NK-92 treated with Interleukin-12 subunit alpha and Interleukin-12 subunit beta, amount 100 ng/mL, for 24 hours (cell line): ENCODE data around the gene CREB5.

Experiments used
- DNase-seq: peaks from one replicate; lab custom pipeline; 2025; lab: John Stamatoyannopoulos, UW

CREB5 gene

DNA sequence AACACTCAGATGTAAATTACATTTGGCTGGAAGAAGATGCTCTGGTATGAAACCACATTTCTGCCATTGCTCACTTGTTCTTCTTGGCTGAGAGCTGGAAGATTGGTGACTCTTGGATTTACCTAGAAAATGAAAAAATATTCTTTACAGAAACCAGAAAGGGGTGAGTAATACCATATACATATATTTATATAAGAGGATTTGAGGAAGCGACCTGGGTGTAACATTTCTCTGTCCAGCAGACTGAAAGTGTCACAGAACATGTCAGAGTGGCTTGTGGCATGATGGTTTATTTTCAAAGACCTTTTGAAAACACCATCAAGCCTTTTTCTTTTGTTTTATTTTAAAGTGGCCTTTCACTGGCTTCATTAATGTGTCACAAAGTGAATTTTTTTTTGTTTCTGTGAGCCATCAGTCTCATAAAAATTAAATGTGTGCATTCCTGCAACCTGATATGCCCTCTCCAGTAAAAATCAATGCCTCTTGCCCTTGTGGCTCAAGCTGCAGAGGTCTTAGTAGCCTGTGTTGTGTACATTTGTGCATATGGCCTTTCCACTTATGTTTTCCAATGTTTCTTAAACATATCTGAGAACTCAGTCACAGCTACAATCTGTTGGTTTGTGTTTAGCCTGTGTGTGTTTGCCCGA lies 23.5 kb downstream of the CREB5 start:
- no peak for DNase-seq

DNA sequence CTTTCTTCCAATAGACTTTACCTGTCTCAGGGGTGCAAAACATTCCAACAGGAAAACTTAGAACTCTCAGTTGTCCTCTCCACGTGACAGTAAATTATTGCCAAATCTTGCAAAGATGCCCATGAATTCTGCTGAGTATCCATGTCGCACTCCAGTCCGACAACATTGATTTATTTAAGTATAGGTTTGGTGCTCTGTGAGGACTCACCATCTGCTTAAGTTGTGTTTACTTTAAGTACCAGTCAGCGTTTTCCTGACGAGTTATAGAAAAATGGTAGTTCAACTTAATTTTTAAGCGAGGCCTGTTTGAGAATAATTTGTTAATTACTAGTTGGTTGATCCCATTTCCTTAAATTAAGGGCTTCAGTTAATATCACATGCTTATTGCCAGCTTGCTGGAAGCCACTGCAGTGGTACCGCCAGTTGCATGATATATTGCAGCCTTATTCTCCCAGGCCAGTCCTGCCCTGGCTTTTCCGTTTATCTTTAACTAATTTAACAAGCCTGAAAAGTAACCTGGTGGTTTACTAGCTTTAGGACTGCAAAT lies 27.8 kb downstream of the CREB5 start:
- DNase-seq: no peak

DNA sequence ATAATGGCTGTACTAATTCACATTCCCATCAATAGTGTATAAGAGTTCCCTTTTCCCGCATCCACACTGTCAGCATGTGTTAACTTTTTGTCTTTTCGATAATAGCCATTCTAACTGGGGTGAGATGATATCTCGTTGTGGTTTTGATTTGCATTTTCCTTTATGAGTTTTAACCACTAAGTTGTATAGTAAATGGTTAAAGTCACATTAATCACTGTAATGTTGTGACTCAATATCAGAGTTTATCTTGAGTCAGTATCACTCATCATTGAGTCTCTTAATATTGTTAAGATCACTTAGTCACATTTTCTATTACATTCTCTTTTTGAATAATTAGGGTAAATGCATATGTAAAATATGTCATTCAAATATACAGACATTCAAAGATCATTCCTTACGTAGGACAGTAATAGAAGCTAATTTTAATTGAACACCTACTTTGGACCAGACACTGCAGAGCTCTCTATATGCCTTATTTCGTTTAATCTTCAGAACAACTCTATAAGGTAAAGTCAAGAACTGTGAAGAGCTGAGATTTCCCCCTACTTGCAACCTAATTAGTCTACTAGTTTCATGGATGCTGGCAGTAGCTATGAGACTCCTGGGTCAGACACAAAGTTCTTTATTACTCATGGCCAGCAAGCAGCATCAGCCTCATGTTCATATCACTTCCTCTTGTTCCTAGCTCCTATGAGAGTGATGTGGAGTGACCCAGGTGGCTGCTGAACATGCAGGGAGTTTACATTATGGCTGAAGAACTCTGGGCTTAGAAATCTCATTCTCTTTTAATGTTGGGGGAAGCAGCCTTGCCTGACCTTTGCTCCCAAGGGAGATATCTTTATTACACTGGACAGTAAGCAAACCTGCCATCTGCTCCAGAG lies 30.5 kb downstream of the CREB5 start:
- DNase-seq: no peak

DNA sequence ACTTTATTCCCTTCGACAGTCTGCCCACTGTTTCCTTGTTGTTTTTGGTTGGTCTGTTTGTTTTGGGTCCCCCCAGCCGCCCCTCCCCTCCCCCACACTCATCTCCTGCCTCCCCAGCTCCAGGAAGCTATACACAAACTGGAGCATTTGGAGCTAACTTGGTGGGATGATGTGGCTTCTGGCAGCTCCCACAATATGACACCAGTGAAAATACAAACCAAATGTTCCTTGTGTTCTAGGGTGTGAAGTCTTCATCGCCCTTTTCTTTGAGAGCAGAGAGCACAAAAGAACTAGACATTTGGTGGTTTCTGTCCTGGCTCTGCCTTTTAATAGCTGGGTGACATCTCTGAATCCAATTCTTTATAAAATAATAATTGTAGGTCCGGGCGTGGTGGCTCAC lies 33.8 kb downstream of the CREB5 start:
- no peak for DNase-seq

DNA sequence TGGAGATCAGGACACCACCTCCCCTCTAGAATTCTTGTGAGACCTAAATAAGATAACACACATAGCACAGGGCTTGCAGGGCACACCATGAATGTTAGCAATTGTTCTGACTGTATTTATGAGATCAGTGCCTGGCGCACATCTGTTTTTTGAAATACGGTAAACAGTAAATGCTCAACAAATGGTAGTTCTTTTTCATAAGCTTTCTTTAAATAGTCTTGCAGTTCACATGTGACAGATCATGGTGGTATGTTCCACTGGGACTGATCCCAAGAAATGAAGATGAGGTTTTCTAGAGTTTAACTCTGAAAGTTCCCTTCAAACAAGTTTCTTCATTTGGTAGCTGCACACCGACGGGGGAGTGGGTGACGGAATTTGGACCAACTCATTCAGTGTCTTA lies 34.8 kb downstream of the CREB5 start:
- DNase-seq: no peak

DNA sequence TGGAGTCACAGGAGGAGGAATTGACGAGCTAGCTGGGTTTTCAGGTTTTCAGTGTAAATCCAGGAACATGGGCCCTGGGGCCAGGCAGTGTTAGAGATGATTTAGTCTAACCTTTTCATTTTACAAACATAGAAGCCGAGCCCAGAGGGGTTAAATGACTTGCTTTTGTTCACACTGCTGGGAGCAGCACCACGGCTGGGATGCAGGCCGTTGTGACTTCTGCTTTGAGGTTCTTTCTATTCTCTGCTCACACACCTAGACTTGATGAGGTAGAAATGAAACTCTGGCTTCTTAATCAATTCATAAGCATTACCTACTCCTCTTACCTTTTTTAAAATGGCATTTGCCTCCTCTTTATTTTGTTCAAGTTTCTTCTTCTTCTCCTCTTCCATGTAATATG lies 36.4 kb downstream of the CREB5 start:
- DNase-seq: no peak

DNA sequence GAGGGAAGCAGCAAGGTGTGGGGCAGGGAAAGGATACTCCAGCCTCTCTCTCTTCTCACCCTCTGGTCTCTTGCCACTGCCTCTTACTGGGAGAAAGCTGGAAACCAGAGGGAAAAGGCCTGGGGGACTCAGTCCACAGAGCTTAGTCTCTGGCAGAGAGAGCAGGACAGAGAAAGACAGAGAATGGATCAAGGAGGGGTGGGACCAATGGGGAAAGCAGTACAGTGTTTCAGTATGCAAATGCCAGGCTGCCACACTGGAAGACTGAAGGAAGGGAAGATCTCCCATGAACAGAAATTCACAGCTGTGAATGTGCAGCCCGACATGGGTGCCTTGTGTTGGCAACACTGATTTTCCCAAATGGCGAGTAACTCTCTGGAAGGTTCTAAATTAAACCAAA lies 40.4 kb downstream of the CREB5 start:
- DNase-seq: no peak

DNA sequence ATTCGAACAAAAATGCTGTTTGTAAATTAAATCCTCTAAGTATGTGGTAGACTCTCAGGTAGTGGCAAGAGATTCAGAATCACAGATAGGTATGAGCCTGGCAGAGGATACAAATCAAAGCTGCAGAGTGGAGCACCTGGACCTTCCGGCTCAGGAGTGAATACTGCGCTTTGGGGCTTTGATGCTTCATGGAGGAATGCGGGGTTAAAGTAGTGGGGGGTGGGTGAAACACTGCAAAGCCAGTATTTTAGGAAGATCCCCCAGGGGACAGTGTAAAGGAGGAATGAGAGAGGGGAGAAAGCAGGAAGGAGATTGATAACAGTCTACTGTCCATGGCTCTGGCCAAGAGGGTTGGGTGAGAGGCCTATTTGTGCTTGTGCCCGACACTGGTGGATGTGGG lies 43.2 kb downstream of the CREB5 start:
- DNase-seq: no peak

DNA sequence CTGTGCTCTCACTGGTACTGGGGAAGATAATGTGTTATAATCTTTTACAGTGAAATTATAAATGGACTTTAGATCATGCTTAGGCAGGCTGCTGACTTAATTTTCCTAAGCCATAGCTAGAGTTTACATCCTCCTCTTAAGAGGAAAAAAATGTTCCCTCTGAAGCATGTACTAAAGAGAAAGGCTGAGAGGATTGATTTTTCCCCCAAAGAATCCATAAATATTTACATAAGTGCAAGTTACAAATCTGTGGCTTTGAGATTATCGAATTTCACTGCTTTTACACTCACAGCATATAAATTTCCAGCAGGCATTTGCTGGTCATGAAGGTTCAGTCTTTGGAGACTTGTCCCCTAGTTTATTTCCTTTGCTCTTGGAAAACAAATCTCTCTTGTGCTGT lies 43.7 kb downstream of the CREB5 start:
- DNase-seq: no peak

DNA sequence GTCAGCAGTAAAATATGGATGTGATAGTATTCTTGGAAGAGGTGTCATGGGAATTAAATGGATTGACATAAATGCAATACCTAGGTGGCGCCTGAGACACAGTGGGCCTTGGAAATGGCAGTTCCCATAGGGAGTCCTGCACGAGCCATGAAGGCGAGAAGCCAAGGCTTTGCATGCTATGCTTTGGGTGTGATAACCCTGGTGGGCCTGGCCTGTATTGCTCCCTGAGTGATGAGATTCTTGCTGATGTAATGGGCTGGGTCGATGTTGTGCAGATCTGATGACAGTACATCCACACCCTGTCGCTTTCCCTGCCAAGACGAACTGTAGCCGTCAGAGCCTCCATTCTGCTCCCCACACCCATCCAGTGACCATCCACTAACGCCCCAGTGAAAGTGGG lies 46.4 kb downstream of the CREB5 start:
- no peak for DNase-seq

DNA sequence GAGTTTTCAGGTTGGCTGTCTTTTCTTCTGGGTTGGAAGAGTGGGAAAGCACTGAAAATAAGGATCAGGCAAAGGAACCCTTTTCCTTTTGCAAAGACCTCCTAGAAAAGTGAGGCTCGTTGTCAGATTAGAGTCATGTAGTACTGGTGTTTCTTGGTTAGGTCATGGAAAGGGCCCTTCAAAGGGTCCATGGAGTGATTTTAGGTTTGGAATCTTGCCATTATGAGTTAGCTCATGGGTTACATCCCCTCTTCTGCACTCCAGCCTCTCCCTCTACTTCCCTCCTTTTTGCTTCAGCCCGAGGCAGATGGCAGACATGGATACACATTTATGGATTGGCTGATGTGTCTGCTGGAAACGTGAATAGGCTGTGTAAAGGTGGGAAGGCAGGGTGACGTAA lies 47.0 kb downstream of the CREB5 start:
- DNase-seq: no peak

DNA sequence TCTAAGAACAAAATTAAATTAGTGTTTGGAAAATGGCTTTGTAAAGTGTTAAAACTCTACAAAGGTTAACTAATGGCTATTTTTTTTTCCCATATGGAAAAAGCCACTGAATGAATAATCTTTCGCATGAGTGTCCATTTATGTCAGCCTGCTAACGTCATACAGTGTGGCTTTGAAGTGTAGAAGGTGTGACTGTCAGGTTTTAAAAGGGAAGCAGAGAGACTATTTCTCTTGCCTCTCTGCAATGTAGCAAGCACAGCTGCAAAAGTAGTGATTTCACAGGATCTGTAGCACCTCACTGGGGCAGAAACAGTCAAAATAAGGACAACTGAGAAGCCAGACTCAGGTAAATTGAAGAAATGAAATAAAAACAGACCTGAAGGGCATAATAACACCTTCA lies 53.4 kb downstream of the CREB5 start:
- DNase-seq: no peak

DNA sequence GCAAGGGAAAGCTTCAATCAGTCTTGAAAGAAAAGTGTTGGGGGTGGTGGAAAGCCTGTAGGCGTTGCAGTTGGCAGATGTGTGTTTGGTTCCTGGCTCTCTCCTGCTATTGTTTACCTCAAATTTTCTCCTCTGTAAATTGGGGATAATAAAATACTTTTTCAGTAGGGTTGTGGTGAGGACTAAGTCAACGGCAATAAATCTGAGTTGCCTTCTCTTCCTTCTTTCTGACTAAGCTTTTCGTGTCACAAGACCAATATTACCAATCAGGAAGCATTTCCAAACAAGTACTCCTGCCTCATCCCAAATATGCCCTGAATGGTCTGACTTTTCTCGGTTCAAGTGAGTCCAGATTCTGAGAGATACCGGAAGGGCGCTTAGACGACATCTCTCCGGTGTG lies 54.0 kb downstream of the CREB5 start:
- no peak for DNase-seq

DNA sequence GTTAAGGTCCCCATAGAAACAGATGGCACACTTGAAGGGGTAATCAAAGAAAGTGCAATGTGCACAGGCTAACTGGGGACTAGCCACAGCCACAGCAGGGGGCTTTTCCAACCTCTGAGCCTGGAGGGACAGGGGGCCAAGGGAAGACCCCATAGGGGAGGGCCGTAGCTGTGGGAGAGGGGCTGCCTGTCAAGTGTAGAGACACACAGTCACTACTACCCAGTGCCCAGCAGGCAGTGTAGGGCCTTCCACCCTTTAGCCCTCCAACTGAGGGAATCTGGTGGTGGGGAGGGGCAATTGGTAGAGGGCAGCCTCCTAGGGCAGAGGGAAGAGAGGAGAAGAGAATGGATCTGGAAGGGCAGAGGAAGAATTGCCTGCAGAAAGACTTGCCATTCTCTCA lies 54.6 kb downstream of the CREB5 start:
- DNase-seq: no peak

DNA sequence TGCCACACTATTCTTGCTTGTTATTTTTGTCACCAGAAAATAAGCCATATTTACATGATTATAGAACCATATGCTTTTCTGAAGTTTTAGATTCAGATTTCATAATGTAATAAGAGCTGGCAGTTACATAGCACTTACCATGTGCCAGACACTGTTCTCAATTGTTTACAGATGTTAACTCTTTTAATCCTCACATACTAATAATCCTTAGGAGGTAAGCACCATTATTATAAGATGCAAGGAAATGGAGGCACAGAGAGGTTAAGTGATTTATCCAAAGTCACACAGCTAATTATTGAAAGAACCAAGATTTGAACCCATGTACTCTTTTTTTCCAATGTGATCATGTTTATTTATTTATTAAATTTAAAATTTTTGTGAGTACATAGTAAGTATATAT lies 57.2 kb downstream of the CREB5 start:
- DNase-seq: no peak

DNA sequence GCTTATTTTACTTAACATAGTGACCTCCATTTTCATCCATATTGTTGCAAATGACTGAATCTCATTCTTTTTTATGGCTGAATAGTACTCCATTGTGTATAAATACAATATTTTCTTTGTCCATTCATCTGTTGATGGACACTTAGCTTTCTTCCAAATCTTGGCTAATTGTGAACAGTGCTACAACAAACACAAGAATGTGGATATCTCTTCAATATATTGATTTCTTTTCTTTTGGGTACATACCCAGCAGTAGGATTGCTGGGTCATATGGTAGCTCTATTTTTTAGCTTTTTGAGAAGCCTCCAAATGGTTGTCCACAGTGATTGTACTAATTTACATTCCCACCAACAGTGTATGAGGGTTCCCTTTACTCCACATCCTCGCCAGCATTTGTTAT lies 58.0 kb downstream of the CREB5 start:
- no peak for DNase-seq

DNA sequence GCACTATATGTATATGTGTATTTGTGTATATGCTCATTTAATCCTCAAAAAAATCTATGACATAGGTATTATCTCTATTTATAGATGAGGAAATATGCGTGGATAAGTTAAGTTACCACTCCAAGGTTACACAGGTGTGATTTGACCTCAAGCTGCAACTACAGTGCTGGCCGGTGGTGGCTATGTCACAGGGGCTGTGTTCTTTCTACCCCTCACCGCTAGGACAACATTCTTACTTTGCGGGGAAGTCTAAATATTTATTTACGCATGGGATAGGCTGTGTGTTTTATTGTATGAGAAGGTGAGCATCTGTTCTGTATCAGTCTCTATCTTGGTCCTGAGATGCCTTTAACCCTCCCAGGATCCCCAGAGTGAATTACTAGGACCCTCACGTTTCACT lies 60.0 kb downstream of the CREB5 start:
- DNase-seq: no peak

DNA sequence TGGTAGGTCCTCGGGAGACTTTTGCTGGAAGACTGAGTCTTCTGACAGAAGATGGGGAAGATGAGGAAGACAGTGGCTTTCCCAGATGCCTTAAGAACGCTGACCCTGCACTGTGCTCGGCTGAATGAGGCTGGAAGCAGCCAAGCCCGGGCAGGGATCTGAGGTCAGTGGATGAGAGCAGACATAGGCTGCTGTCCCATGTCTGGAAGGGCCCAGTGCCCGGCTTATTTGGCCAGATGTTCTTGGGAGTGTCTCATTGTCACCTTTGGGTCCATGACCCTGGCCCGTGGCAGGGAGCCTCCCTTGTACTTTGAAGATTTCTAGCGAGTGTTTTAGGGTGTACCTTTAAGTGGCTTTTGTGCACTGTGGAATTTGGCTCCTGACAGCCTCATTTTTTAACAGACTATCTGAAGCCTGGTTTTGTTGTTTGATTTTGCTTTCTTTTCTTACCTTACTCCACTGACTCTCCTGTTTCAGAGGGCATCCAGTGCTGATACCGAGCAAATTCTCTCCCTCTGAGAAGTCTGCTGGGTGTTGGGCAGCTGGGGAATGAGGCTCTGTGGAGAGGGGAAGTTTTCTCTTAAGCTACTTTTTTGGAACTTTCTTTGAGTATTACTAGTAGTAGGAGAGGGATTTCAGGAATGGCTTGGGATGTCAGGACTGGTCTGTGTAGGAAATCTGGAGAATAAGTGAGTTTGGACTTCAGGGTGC lies 61.4 kb downstream of the CREB5 start:
- no peak for DNase-seq

DNA sequence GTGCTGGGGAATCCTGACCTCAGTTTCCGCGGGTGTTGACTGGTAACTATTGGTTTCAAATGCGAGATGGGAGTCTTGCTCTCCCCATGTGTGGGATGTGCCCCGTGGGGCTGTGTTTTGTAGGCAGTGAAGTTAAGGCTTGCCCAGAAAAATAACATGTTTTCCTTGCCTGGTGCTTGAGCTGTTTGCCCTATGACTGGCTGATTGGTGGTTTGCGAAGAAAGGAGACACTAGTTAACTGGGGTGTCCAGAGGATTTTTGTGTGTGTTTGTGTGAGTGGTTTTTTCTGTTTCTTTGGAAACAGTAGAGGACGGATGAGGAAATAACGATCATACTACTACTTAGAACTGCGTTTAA lies 61.9 kb downstream of the CREB5 start:
- DNase-seq: no peak

DNA sequence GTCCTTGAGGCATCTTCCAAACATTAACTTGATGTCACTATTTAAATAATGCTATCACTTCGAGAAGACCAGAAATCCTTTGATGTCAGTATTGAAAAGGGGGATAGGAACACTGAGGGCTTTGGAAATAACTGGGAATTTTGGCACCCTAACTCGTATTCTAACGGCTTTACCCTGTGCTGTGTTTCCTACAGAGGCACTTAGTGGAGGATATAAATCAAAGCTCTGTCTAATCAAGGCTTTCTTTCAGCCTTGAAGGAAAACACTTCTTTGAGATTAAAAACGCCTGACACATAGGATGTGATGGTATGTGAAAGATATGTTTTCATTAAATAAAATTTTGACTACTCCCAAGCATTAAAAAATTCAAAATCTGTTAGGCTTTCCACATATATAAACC lies 62.3 kb downstream of the CREB5 start:
- DNase-seq: no peak

DNA sequence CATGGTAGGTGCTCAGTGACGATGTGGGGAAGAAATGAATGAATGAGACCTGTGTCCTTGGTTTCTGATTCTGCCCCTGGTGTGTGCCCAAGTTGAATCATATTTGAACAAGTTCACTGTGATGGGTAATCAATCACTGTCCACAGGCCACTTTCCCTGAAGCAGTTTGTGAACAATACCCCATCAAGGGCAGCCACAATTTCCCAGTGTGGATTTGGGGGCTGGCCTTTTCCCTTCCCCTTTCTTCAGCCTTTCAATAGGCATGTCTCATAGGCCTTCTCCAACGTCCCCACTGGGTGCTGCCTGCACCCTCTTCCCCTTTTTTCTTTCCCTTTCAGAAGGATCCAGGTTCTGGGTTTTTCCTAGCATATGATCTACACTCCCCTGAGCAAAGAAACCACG lies 64.7 kb downstream of the CREB5 start:
- no peak for DNase-seq

DNA sequence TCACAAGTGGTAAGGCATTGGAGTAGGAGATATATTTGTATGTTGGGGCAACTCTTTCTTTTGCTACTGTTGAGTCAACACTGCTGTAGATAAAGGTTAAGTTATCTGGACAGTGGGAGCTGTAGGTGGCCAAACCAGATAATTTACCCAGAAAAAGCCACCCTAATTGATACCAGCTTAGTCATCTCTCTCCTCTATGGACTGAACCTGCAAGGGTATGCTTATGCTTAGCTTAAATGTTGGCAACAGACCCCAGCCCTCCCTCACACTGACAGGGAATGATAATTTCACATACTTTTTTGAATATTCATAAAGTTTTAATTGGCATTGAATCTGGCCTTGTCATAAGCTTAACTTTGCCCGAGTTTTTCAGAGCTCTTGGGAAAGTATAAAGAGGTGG lies 66.3 kb downstream of the CREB5 start:
- DNase-seq: no peak

DNA sequence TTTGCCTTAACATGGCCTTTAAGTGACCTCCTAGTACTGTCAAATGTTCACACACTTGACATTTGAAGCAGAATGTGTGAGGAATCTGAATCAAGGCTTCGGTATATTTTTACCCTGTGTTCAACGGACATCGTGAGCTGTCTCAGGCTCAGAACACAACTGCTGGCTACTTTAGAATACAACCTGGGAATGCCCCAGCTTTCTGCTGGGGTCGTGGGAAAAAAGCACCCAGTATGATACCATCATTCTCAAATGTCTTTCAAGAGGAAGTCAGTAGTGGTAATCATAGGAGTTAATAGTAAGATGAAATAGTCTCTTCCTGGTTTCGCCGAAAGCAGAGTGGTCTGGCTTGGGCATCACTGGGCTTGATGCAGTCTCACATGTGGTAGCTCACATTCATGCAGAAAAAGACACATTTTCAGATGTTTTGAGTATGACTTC lies 67.2 kb downstream of the CREB5 start:
- no peak for DNase-seq
